ENCODE data around the gene ALDH16A1. TPM values are rescaled to one million over a fixed set of nuclear protein-coding genes. Genes with fewer than 3 reads are reported as not detected.

Gene ALDH16A1
- total and polyA plus RNA-seq, 10 of the 15 experiments (the other 5 are each of a cell fraction or from before 2014, with no cell fraction given): 1.7 to 49.3 (median 18.1) TPM

DNA sequence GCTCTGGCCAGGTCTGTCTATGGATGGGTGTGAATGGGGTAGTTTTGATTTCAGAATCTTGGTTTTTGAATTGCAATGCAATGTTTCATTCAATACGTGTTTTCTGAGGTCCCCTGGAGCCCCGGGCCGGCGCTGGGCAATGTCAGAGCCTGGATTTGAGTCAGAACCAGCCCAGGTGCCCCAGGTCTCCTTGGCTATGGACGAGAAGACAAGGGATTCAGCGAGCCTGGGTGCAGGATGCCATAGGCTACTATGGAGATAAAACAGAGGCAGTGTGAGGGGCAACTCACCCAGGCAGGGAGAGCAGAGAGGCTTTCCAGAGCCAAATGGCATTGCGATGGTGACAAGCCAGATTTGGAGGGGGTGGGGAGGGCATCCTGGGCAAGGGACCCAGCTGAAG lies 33.2 kb downstream of the ALDH16A1 start (continued):
- TF ChIP-seq, protein P1, sequence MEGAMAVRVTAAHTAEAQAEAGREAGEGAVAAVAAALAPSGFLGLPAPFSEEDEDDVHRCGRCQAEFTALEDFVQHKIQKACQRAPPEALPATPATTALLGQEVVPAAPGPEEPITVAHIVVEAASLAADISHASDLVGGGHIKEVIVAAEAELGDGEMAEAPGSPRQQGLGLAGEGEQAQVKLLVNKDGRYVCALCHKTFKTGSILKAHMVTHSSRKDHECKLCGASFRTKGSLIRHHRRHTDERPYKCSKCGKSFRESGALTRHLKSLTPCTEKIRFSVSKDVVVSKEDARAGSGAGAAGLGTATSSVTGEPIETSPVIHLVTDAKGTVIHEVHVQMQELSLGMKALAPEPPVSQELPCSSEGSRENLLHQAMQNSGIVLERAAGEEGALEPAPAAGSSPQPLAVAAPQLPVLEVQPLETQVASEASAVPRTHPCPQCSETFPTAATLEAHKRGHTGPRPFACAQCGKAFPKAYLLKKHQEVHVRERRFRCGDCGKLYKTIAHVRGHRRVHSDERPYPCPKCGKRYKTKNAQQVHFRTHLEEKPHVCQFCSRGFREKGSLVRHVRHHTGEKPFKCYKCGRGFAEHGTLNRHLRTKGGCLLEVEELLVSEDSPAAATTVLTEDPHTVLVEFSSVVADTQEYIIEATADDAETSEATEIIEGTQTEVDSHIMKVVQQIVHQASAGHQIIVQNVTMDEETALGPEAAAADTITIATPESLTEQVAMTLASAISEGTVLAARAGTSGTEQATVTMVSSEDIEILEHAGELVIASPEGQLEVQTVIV (IDR thresholded peaks at IDR 0.05; ENCODE audit: borderline replicate concordance, partially characterized antibody): no peak
- no peak for TF ChIP-seq ZNF274 (IDR thresholded peaks at IDR 0.05; ENCODE audit: insufficient read depth, insufficient read length)
- no peak for TF ChIP-seq ETV6 (conservative IDR thresholded peaks at IDR 0.05 in 1 of 2, IDR thresholded peaks at IDR 0.05 in 1 of 2; ENCODE audit: borderline replicate concordance in 1 of 2, low read depth in 1 of 2)
- no peak for TF ChIP-seq SUZ12 (IDR thresholded peaks at IDR 0.05; ENCODE audit: unreplicated experiment)
- TF ChIP-seq, protein P2, sequence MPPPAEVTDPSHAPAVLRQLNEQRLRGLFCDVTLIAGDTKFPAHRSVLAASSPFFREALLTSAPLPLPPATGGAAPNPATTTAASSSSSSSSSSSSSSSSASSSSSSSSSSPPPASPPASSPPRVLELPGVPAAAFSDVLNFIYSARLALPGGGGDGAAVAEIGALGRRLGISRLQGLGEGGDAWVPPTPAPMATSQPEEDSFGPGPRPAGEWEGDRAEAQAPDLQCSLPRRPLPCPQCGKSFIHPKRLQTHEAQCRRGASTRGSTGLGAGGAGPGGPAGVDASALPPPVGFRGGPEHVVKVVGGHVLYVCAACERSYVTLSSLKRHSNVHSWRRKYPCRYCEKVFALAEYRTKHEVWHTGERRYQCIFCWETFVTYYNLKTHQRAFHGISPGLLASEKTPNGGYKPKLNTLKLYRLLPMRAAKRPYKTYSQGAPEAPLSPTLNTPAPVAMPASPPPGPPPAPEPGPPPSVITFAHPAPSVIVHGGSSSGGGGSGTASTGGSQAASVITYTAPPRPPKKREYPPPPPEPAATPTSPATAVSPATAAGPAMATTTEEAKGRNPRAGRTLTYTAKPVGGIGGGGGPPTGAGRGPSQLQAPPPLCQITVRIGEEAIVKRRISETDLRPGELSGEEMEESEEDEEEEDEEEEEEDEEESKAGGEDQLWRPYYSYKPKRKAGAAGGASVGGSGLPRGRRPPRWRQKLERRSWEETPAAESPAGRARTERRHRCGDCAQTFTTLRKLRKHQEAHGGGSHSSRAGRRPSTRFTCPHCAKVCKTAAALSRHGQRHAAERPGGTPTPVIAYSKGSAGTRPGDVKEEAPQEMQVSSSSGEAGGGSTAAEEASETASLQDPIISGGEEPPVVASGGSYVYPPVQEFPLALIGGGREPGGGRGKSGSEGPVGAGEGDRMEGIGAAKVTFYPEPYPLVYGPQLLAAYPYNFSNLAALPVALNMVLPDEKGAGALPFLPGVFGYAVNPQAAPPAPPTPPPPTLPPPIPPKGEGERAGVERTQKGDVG (CRISPR knock-in tag; IDR thresholded peaks at IDR 0.05): no peak
- no peak for TF ChIP-seq GATAD2B (conservative IDR thresholded peaks at IDR 0.05; ENCODE audit: low read depth)
- no peak for TF ChIP-seq POLR2AphosphoS5 (IDR thresholded peaks at IDR 0.05; ENCODE audit: low read length)

Data from GM12878 (cell line).